ENCODE data around the gene SPAG6.
A peak's percentile ranks its signal among the peaks of the same experiment; 100 is the strongest.

SPAG6 gene

DNA sequence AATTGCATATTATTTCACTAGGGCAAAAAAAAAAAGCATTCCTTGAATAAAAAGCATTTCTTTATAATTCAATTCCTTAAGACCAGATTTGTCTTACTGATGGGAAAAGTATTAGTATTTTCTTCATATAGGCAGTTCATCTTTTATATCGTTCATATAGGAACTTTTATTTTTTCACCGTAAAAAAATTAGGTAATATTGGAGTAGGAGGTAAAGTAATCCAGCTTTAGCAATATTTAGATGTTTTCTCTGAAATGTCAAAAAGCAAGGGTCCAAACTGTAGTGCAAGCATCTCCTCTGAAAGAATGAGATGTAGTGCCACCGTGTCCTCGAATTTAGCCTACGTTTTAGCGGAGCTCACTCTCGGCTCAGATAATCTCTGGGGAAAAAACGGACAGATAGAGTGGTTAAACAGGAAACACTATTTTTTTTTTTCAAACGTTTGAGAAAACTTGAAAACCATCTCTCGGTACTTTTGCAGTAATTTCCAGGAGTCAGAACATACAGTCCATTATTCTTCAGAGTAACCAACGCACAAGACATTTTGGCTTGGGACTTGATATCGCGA is 5.5 kb upstream of the SPAG6 start:
- DNase-seq (ENCODE audit: insufficient read length, low spot score) = no peak
- TF ChIP-seq PAX5 (IDR thresholded peaks at IDR 0.05; ENCODE audit: insufficient read depth, low read length, severe bottlenecking) (no peak), TAF1 (IDR thresholded peaks at IDR 0.05; ENCODE audit: low read depth, low read length) (no peak), SPI1 (IDR thresholded peaks at IDR 0.05; ENCODE audit: low read depth, low read length) (no peak), POLR2A (IDR thresholded peaks at IDR 0.05; ENCODE audit: low read depth, low read length) (no peak), POU2F2 (IDR thresholded peaks at IDR 0.05; ENCODE audit: low read depth, low read length) (no peak)
- peak; percentile 50 for FAIRE-seq

DNA sequence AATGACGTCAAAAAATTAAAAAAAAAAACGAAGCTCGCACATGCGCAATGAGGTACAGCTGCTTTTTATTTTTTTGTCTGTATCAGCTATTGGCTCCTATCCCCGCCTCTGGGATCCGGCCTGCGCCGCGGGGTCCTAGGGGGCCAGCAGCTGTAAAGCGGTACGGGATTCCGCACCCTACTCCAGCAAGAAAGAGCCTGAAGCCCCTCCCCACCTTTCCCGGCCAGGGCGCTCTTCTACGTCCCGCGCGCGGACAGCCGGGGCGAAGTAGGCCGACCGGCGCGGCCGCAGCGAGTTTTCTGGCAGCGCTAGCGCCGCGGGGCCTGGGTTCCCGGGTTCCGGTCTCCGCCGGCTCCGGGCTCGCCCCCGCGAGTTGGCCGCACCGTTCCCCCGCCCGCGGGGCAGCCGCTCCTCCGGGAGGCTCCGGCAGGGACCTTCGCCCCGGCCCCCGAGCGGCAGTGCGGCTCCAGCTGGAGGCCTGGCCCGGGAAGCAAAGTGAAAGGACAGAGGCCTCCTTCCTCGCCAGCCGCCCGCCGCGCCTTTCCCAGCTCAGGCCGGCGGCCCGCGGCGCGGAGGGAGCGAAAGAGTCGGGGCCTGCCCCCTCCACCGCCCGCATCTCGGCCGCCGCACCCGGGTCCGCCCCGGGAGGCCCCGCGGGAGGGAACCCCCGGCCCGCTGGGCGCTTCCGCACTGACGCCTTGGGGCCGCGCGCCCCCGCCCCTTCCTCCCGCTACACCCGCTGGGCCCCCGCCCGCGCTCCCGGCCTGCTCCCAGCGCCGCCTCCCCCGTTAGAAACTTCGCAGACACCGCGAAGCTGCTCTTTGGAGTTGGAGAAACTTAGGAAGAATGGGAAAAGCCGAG is 4.7 kb upstream of the SPAG6 start:
- TF ChIP-seq PAX5 (IDR thresholded peaks at IDR 0.05; ENCODE audit: insufficient read depth, low read length, severe bottlenecking) = no peak
- no peak for TF ChIP-seq TAF1 (IDR thresholded peaks at IDR 0.05; ENCODE audit: low read depth, low read length)
- peak; percentile 32 for TF ChIP-seq SPI1 (IDR thresholded peaks at IDR 0.05; ENCODE audit: low read depth, low read length)
- TF ChIP-seq POLR2AphosphoS5 (IDR thresholded peaks at IDR 0.05; ENCODE audit: low read depth, low read length) = peak; percentile 64
- peak; percentile 59; the same call in 1 of the 2 replicates for TF ChIP-seq POLR2A (IDR thresholded peaks at IDR 0.05; ENCODE audit: low read depth, low read length)
- DNase-seq (ENCODE audit: insufficient read length, low spot score) (no peak), FAIRE-seq (peak; percentile 16)

DNA sequence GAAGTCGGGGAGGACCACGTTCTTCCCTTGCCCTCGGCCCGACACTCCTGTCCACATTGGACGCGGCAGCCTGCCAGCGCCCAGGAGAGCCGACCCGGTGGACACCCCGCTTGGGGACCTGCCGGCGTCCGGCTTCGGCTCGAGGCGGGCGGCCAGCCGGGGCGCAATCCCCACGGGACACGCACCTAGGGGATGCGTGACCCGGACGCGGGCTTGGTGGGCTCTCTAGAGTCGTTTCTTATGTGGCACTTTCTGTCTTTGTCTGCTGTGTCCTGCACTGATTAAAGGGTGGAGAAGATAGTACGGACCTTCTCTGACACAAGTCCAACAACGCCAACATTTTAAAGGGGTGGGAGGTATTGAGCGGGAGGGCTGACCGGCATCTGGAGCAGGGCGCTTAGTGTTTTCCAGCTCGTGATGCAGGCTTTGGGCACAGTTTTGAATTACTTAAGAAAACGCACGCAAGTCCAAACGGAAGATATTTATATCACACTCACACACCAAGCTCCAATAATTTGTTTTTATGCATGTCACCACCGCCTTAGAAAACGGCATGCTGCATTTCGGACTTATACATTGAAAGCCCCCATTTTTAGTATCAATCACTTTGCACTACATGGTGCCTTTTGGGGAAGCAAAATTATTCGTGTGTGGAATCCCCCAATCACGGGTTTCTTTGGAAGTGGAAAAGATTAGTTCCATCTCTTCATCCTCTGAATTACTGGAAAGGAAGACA is 3.9 kb upstream of the SPAG6 start:
- no peak for TF ChIP-seq TAF1 (IDR thresholded peaks at IDR 0.05; ENCODE audit: low read depth, low read length)
- no peak for TF ChIP-seq POLR2A (IDR thresholded peaks at IDR 0.05; ENCODE audit: low read depth, low read length)
- no peak for TF ChIP-seq POLR2AphosphoS5 (IDR thresholded peaks at IDR 0.05; ENCODE audit: low read depth, low read length)
- no peak for TF ChIP-seq SPI1 (IDR thresholded peaks at IDR 0.05; ENCODE audit: low read depth, low read length)
- FAIRE-seq (peak; percentile 41), DNase-seq (ENCODE audit: insufficient read length, low spot score) (no peak)

DNA sequence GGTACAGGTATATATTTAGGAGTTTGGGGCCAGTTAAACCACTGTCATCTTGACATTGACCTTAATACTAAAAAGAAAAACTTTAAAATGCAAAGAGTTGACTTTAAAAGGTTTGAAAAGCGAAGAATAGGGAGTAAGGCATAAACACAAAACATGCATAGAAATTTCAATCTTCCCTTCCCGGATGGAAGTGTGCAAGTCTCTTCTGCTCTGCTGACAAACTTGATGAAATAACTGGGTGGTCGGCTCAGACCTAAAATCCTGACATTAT is 3.4 kb upstream of the SPAG6 start:
- FAIRE-seq (no peak), DNase-seq (ENCODE audit: insufficient read length, low spot score) (no peak)
- TF ChIP-seq PAX5 (IDR thresholded peaks at IDR 0.05; ENCODE audit: insufficient read depth, low read length, severe bottlenecking) (no peak), POU2F2 (IDR thresholded peaks at IDR 0.05; ENCODE audit: low read depth, low read length) (no peak), POLR2A (IDR thresholded peaks at IDR 0.05; ENCODE audit: low read depth, low read length) (no peak), SPI1 (IDR thresholded peaks at IDR 0.05; ENCODE audit: low read depth, low read length) (no peak), POLR2AphosphoS5 (IDR thresholded peaks at IDR 0.05; ENCODE audit: low read depth, low read length) (no peak), TAF1 (IDR thresholded peaks at IDR 0.05; ENCODE audit: low read depth, low read length) (no peak)

DNA sequence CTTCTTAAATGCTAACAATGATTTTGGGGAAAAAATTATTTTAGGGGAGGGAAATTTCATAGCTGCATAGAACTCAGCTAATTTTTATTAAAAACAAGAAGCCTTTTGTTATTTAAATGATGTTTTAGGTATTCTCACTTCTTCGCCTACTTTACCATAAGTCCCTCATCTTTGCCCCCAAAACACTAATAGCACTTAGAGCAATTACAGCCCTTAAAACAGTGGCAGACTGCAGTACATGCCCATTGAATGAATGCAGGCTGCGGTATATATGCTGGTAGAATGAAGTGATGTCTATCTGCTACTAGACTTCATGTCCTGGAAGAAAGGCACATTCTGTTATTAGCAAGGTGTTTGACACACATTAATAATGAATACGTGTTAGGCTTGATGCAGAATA is 2.9 kb upstream of the SPAG6 start:
- DNase-seq (ENCODE audit: insufficient read length, low spot score) = no peak
- FAIRE-seq = no peak
- TF ChIP-seq SPI1 (IDR thresholded peaks at IDR 0.05; ENCODE audit: low read depth, low read length) (no peak), TAF1 (IDR thresholded peaks at IDR 0.05; ENCODE audit: low read depth, low read length) (no peak)

DNA sequence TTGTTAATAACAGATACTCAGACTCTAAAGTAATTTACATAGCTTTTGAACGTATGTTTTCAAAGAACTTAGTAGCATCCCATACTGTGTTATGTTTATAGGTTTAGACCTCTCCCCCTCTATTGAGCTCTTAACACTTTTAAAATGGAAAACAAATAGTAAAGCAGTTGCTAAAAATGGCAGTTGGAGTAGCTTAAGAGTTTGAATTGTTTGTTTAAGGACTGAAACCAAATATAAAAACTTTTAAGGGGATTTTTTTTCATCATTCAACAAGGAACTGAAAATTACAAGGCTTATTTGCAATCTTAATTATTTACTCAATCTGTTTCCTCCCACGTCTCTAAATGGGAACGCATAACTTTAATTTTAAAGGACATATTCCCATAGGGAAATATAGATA is 1.6 kb upstream of the SPAG6 start:
- no peak for TF ChIP-seq TAF1 (IDR thresholded peaks at IDR 0.05; ENCODE audit: low read depth, low read length)
- TF ChIP-seq POU2F2 (IDR thresholded peaks at IDR 0.05; ENCODE audit: low read depth, low read length) = no peak
- no peak for TF ChIP-seq POLR2A (IDR thresholded peaks at IDR 0.05; ENCODE audit: low read depth, low read length)
- TF ChIP-seq SPI1 (IDR thresholded peaks at IDR 0.05; ENCODE audit: low read depth, low read length) = peak; percentile 46; the same call in 1 of the 2 replicates
- TF ChIP-seq PAX5 (IDR thresholded peaks at IDR 0.05; ENCODE audit: insufficient read depth, low read length, severe bottlenecking) = no peak
- no peak for TF ChIP-seq POLR2AphosphoS5 (IDR thresholded peaks at IDR 0.05; ENCODE audit: low read depth, low read length)
- DNase-seq (ENCODE audit: insufficient read length, low spot score) (no peak), FAIRE-seq (no peak)

DNA sequence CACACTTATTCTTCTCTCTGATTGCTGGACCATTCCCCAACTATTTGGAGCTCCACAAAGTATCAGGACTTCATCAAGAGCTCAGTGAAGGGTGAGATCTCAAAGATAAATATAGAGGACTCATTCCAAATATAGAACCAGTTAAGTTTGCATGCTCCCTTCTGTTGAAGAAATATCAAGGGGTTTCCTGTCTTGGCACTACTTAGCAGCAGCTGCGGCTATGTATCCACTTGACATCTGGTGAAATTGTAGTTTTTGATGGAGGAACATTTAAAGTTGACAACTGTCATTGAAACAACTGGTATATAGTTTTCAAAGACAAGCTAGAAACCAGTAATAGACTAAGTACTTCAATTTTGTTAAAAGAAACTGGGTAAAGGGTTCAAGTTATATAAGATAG is 1.0 kb upstream of the SPAG6 start:
- TF ChIP-seq POU2F2 (IDR thresholded peaks at IDR 0.05; ENCODE audit: low read depth, low read length) (no peak), TAF1 (IDR thresholded peaks at IDR 0.05; ENCODE audit: low read depth, low read length) (no peak), SPI1 (IDR thresholded peaks at IDR 0.05; ENCODE audit: low read depth, low read length) (no peak), POLR2AphosphoS5 (IDR thresholded peaks at IDR 0.05; ENCODE audit: low read depth, low read length) (no peak), PAX5 (IDR thresholded peaks at IDR 0.05; ENCODE audit: insufficient read depth, low read length, severe bottlenecking) (no peak), POLR2A (IDR thresholded peaks at IDR 0.05; ENCODE audit: low read depth, low read length) (no peak)
- FAIRE-seq = no peak
- DNase-seq (ENCODE audit: insufficient read length, low spot score) = no peak

DNA sequence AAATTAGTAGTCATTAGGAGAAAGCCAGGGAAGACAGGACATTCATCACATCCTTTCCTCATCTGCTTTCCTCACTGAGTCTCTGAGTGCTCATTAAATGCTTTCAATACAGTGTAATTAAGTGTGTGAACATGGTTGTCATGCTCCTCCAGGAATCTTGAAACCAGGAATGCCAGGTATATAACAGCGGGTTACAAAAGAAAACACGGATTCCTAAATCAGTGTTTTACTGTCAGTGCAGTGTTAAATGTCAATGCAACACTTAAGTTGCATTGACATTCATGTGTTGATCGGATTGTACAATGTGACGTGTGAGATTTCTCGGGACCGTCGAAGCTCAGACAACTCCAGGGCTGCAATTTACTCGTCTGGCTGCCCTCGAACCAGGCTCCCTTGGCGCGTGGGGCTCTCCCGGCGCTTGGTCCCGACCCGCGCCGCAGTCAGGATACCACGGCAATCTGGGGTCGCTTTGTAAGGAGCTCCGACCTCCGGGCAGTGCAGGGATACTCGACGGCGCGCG is 455 bp upstream of the SPAG6 start:
- FAIRE-seq = peak; percentile 80
- no peak for DNase-seq (ENCODE audit: insufficient read length, low spot score)
- TF ChIP-seq POLR2A (IDR thresholded peaks at IDR 0.05; ENCODE audit: low read depth, low read length) (no peak), SPI1 (IDR thresholded peaks at IDR 0.05; ENCODE audit: low read depth, low read length) (no peak), TAF1 (IDR thresholded peaks at IDR 0.05; ENCODE audit: low read depth, low read length) (no peak), POLR2AphosphoS5 (IDR thresholded peaks at IDR 0.05; ENCODE audit: low read depth, low read length) (no peak), POU2F2 (IDR thresholded peaks at IDR 0.05; ENCODE audit: low read depth, low read length) (no peak)

DNA sequence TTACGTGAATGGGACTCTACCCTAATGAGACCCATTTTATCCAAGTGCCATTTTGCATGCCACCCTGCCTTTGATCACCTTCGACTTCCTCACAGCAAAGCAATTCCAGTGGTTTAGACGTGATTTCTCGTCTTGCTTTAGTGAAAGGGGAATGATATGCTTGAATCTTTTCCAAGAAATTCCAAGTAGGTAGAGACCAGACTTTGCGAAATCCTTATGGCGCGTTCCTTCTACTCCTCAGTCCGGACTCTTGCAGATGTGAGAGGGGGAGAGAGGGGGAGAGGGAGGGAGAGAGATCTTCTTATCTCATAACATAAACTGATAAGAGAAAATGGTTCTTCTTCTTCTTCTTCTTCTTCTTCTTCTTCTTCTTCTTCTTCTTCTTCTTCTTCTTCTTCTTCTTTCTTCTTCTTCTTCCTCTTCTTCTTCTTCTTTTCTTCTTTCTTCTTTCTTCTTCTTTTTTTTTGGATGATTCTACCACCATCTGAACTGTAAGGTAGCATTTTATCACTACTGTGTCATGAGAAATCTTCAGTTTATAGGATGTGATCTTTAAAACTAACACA is 883 bp downstream of the SPAG6 start:
- TF ChIP-seq POLR2A (IDR thresholded peaks at IDR 0.05; ENCODE audit: low read depth, low read length) (no peak), POLR2AphosphoS5 (IDR thresholded peaks at IDR 0.05; ENCODE audit: low read depth, low read length) (no peak), SPI1 (IDR thresholded peaks at IDR 0.05; ENCODE audit: low read depth, low read length) (no peak), TAF1 (IDR thresholded peaks at IDR 0.05; ENCODE audit: low read depth, low read length) (no peak), PAX5 (IDR thresholded peaks at IDR 0.05; ENCODE audit: insufficient read depth, low read length, severe bottlenecking) (no peak), POU2F2 (IDR thresholded peaks at IDR 0.05; ENCODE audit: low read depth, low read length) (no peak)
- DNase-seq (ENCODE audit: insufficient read length, low spot score) (no peak), FAIRE-seq (no peak)

Measured in GM12891 (cell line).